Astrocyte (in vitro differentiated cells and primary cell): ENCODE measurements around the gene IKZF5. TPM values are rescaled to one million over a fixed set of nuclear protein-coding genes. Genes with fewer than 3 reads are reported as not detected.
A peak's percentile ranks its signal among the peaks of the same experiment; 100 is the strongest.

ENCODE experiments used
- DNase-seq: peaks from one replicate; pipeline ENCODE4 v3.0.0-alpha.2; 2010; ENCODE audit warnings: low read depth
- FAIRE-seq: peaks from 2 replicates; lab custom pipeline; 2011; peaks lifted over from hg19 to GRCh38; lab: Jason Lieb, UNC
- H2AFZ ChIP-seq: 2 replicates; pipeline ENCODE4 v1.6.0; 2012; ENCODE audit warnings: low read depth, low read length, inconsistent platforms
- H3K27ac ChIP-seq: 2 replicates; pipeline ENCODE4 v1.5.1; 2011; ENCODE audit warnings: low read depth, low read length, inconsistent platforms
- H3K27me3 ChIP-seq: 2 replicates; pipeline ENCODE4 v1.6.0; 2011; ENCODE audit warnings: low read length, inconsistent platforms; ENCODE audit not compliant: insufficient read depth
- H3K36me3 ChIP-seq: 2 replicates; pipeline ENCODE4 v1.5.1; 2011; ENCODE audit warnings: low read length, inconsistent platforms; ENCODE audit not compliant: insufficient read depth
- H3K4me1 ChIP-seq: 2 replicates; pipeline ENCODE4 v1.5.1; 2011; ENCODE audit warnings: low read length, inconsistent platforms; ENCODE audit not compliant: insufficient read depth
- H3K4me2 ChIP-seq: 2 replicates; pipeline ENCODE4 v1.6.0; 2012; ENCODE audit warnings: low read length, inconsistent platforms
- H3K4me3 ChIP-seq: 2 replicates; pipeline ENCODE4 v1.5.1; 2011; ENCODE audit warnings: low read depth, mild to moderate bottlenecking, low read length, inconsistent platforms; ENCODE audit not compliant: insufficient read depth
- H3K79me2 ChIP-seq: 2 replicates; pipeline ENCODE4 v1.6.0; 2012; ENCODE audit warnings: mild to moderate bottlenecking, low read length, inconsistent platforms; ENCODE audit not compliant: insufficient read depth
- H3K9ac ChIP-seq: 2 replicates; pipeline ENCODE4 v1.6.0; 2012; ENCODE audit warnings: mild to moderate bottlenecking, low read length, inconsistent platforms
- H3K9me3 ChIP-seq: 2 replicates; pipeline ENCODE4 v1.5.1; 2012; ENCODE audit warnings: low read depth, mild to moderate bottlenecking, low read length, inconsistent platforms; ENCODE audit not compliant: insufficient read depth
- H4K20me1 ChIP-seq: 2 replicates; pipeline ENCODE4 v1.6.0; 2012; ENCODE audit warnings: low read length, inconsistent platforms; ENCODE audit not compliant: insufficient read depth
- H3K27ac Mint-ChIP-seq: one replicate; pipeline ENCODE4 v1.8.0; 2021; ENCODE audit warnings: mild to moderate bottlenecking, mixed read lengths; ENCODE audit not compliant: unreplicated experiment
- H3K27me3 Mint-ChIP-seq: one replicate; pipeline ENCODE4 v1.8.0; 2021; ENCODE audit warnings: low read depth, mixed read lengths; ENCODE audit not compliant: unreplicated experiment
- H3K36me3 Mint-ChIP-seq: one replicate; pipeline ENCODE4 v1.8.0; 2021; ENCODE audit warnings: low read depth, mixed read lengths; ENCODE audit not compliant: unreplicated experiment
- H3K4me1 Mint-ChIP-seq: one replicate; pipeline ENCODE4 v1.8.0; 2021; ENCODE audit warnings: low read depth, mixed read lengths; ENCODE audit not compliant: unreplicated experiment
- H3K4me3 Mint-ChIP-seq: one replicate; pipeline ENCODE4 v1.8.0; 2021; ENCODE audit warnings: mild to moderate bottlenecking, moderate library complexity, mixed read lengths; ENCODE audit not compliant: unreplicated experiment
- H3K9me3 Mint-ChIP-seq: one replicate; pipeline ENCODE4 v1.8.0; 2021; ENCODE audit warnings: mild to moderate bottlenecking, mixed read lengths; ENCODE audit not compliant: unreplicated experiment
- EZH2 ChIP-seq: IDR thresholded peaks from 2 replicates; pipeline ENCODE4 v1.6.1; 2012; ENCODE audit warnings: mild to moderate bottlenecking, low read length, inconsistent platforms; ENCODE audit not compliant: insufficient read depth
- total RNA-seq: library from RNA; stranded (reverse); gene quantifications from 2 replicates; pipeline ENCODE4 v1.2.1, GENCODE V29; 2021
- TF ChIP-seq, protein P1 (sequence below): IDR thresholded peaks from 2 replicates; pipeline ENCODE4 v1.5.1; 2011; ENCODE audit warnings: low read depth, mild to moderate bottlenecking, inconsistent platforms, low read length, moderate library complexity; ENCODE audit not compliant: insufficient read depth

IKZF5 gene
- total RNA-seq, 1 donor from 2014 or later, result 10.8 TPM

DNA sequence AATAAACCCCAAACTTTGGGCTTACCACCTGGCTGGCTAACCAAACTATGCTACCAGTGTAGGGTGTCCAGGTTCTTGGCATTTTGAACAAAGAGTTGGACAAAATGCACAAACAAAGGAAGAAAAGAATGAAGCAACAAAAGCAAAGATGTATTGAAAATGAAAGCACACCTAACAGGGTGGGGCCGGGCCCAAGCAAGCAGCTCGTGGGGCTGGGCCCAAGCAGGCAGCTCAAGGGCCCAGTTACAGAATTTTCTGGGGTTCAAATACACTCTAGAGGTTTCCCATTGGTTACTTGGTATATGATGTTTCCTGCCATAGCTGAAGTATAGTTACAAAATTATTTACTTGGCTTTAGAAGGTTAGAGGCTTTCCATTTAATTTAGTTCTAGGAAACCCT is 15.9 kb upstream of the IKZF5 start:
- H3K4me3 Mint-ChIP-seq, result no peak overlapping the region
- H3K27me3 Mint-ChIP-seq, result no peaks in the 10 kb centered on the region
- FAIRE-seq, result no peak
- no peaks in the 10 kb centered on the region for H3K27me3 ChIP-seq
- H3K4me3 ChIP-seq, result no peak overlapping the region
- H4K20me1 ChIP-seq, result no peaks in the 10 kb centered on the region
- DNase-seq, result no peak
- H3K27ac Mint-ChIP-seq, result no peak overlapping the region
- H3K79me2 ChIP-seq, result no peaks in the 10 kb centered on the region
- no peak overlapping the region for H3K27ac ChIP-seq
- H3K9me3 Mint-ChIP-seq, result no peaks in the 10 kb centered on the region
- H3K4me1 ChIP-seq, result no peaks in the 10 kb centered on the region
- H3K9ac ChIP-seq, result no peak overlapping the region
- TF ChIP-seq, protein P1, sequence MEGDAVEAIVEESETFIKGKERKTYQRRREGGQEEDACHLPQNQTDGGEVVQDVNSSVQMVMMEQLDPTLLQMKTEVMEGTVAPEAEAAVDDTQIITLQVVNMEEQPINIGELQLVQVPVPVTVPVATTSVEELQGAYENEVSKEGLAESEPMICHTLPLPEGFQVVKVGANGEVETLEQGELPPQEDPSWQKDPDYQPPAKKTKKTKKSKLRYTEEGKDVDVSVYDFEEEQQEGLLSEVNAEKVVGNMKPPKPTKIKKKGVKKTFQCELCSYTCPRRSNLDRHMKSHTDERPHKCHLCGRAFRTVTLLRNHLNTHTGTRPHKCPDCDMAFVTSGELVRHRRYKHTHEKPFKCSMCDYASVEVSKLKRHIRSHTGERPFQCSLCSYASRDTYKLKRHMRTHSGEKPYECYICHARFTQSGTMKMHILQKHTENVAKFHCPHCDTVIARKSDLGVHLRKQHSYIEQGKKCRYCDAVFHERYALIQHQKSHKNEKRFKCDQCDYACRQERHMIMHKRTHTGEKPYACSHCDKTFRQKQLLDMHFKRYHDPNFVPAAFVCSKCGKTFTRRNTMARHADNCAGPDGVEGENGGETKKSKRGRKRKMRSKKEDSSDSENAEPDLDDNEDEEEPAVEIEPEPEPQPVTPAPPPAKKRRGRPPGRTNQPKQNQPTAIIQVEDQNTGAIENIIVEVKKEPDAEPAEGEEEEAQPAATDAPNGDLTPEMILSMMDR, result no peak
- no peak for TF ChIP-seq EZH2
- H3K4me1 Mint-ChIP-seq, result no peaks in the 10 kb centered on the region
- H3K36me3 Mint-ChIP-seq, result no peaks in the 10 kb centered on the region
- H3K36me3 ChIP-seq, result no peaks in the 10 kb centered on the region
- no peak overlapping the region for H2AFZ ChIP-seq
- no peaks in the 10 kb centered on the region for H3K9me3 ChIP-seq
- no peak overlapping the region for H3K4me2 ChIP-seq

DNA sequence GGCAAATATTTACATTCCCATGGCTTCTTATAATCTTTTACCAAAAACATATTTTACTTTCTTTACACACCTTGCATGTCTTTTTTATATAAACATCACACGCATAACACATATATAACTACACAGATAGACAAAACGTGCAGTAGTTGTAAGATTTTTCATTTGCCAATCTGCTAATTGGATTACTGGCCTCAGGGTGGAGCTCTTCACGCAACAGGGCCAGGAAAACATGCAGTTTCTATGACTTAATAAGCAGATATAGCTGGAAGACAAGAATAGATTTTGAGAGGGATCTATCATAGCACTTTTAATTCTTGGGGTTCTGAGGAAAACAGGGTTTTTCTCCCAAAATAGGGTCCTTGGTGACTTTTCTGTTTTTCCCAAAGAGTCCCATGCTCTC is 12.9 kb upstream of the IKZF5 start:
- H3K4me1 ChIP-seq, result no peaks in the 10 kb centered on the region
- no peaks in the 10 kb centered on the region for H3K36me3 Mint-ChIP-seq
- no peaks in the 10 kb centered on the region for H3K36me3 ChIP-seq
- no peak overlapping the region for H3K9ac ChIP-seq
- DNase-seq, result no peak
- TF ChIP-seq, protein P1, result peak; percentile 27
- no peak for TF ChIP-seq EZH2
- no peak overlapping the region for H2AFZ ChIP-seq
- H3K9me3 ChIP-seq, result no peaks in the 10 kb centered on the region
- H3K79me2 ChIP-seq, result no peaks in the 10 kb centered on the region
- no peaks in the 10 kb centered on the region for H3K27me3 ChIP-seq
- H3K4me2 ChIP-seq, result no peak overlapping the region
- H3K27ac ChIP-seq, result no peak overlapping the region
- H3K27me3 Mint-ChIP-seq, result no peaks in the 10 kb centered on the region
- FAIRE-seq, result no peak
- H3K4me3 Mint-ChIP-seq, result no peak overlapping the region
- no peak overlapping the region for H3K4me3 ChIP-seq
- no peaks in the 10 kb centered on the region for H3K9me3 Mint-ChIP-seq
- H3K4me1 Mint-ChIP-seq, result no peaks in the 10 kb centered on the region
- H4K20me1 ChIP-seq, result no peaks in the 10 kb centered on the region
- no peak overlapping the region for H3K27ac Mint-ChIP-seq

DNA sequence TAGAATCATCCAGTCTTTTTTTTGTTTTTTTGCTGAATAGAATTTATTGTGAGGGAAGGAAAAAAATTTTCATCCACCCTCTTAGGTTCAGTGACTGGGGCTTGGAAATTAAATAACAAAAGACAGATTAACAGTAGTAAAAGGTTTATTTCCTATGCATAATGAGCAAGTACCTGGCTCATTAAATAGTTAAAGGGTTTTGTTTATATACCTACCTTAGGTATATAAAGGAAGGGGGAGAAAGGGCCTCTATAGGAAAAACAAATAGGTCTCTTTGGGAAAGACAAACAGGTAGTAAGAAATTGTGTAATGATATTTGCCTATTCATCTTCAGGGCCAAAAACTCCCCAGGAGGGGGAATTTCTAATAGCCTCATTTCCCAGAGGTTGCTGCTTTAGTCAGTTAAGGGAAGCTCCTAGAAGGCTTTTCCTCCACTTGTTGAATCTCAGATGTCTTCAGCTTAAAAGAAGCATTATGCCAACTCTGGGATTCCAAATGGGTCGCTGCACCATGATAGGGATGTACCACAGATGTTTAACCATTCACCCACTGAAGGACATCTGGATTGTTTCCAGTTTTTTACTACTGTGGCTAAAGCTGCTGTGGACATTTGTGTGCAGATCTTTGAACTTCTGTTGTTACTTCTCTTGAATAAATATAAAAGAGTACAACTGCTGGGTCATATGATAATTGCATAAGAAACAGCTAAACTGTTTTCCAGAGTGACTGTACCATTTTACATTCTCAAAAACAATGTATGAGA is 11.5 kb upstream of the IKZF5 start:
- Histone ChIP-seq H2AFZ (no peak overlapping the region), H3K9ac (no peak overlapping the region), H3K4me3 (no peak overlapping the region), H3K27ac (no peak overlapping the region), H4K20me1 (no peaks in the 10 kb centered on the region), H3K9me3 (no peaks in the 10 kb centered on the region), H3K4me1 (no peaks in the 10 kb centered on the region), H3K79me2 (no peaks in the 10 kb centered on the region), H3K27me3 (no peaks in the 10 kb centered on the region), H3K36me3 (no peaks in the 10 kb centered on the region), H3K4me2 (no peak overlapping the region)
- DNase-seq (no peak), FAIRE-seq (no peak)
- H3K4me1 Mint-ChIP-seq, result no peaks in the 10 kb centered on the region
- no peaks in the 10 kb centered on the region for H3K36me3 Mint-ChIP-seq
- H3K27me3 Mint-ChIP-seq, result no peaks in the 10 kb centered on the region
- no peak overlapping the region for H3K4me3 Mint-ChIP-seq
- TF ChIP-seq EZH2, result no peak
- TF ChIP-seq, protein P1, result no peak
- H3K9me3 Mint-ChIP-seq, result no peaks in the 10 kb centered on the region
- no peak overlapping the region for H3K27ac Mint-ChIP-seq
